H1 (cell line): ENCODE measurements around the gene HTR3E. TPM values are rescaled to one million over a fixed set of nuclear protein-coding genes. Genes with fewer than 3 reads are reported as not detected.

Experiments used
- CTCF ChIA-PET: fragments of 300-600 bp; sonication (Branson Sonifier 250); formaldehyde crosslinking; loops from one replicate; lab custom pipeline; 2021; ENCODE audit not compliant: partially characterized antibody; lab: Charles Lee
- POLR2A ChIA-PET: fragments of 300-600 bp; sonication (Branson Sonifier 250); formaldehyde crosslinking; loops from one replicate; lab custom pipeline; 2021; ENCODE audit warnings: inconsistent platforms; ENCODE audit not compliant: partially characterized antibody; lab: Charles Lee
- DNase-seq, 2 experiments: peaks; one replicate each; pipeline versions ENCODE4 v3.0.0 to v3.0.0-alpha.2; 2010 to 2022; ENCODE audit warnings: low spot score in 2 of 2, low read depth in 1 of 2, mixed read lengths in 1 of 2
- FAIRE-seq: peaks from 2 replicates; lab custom pipeline; 2011; peaks lifted over from hg19 to GRCh38; lab: Jason Lieb, UNC
- H2AFZ ChIP-seq: 2 replicates; pipeline ENCODE4 v1.8.1; 2012; ENCODE audit warnings: low read length, inconsistent platforms
- H2AK5ac ChIP-seq: 2 replicates; pipeline ENCODE4 v1.6.1; 2013; ENCODE audit warnings: low read depth, low read length
- H2BK120ac ChIP-seq: replicated peaks from 2 replicates; pipeline ENCODE3; 2013; ENCODE audit warnings: low read depth, low read length, inconsistent platforms
- H2BK12ac ChIP-seq: 2 replicates; pipeline ENCODE4 v1.6.1; 2013; ENCODE audit warnings: low read depth, low read length
- H2BK15ac ChIP-seq: 2 replicates; pipeline ENCODE4 v1.6.1; 2013; ENCODE audit warnings: low read length
- H2BK20ac ChIP-seq: 2 replicates; pipeline ENCODE4 v1.6.1; 2013; ENCODE audit warnings: low read length
- H2BK5ac ChIP-seq: 2 replicates; pipeline ENCODE4 v1.6.1; 2013; ENCODE audit warnings: low read depth, low read length
- H3K14ac ChIP-seq: 2 replicates; pipeline ENCODE4 v1.6.1; 2013; ENCODE audit warnings: inconsistent platforms; ENCODE audit not compliant: insufficient read length
- H3K18ac ChIP-seq: 2 replicates; pipeline ENCODE4 v1.6.1; 2013; ENCODE audit warnings: low read length; ENCODE audit errors: extremely low read depth
- H3K23ac ChIP-seq: 2 replicates; pipeline ENCODE4 v1.6.1; 2013; ENCODE audit warnings: inconsistent platforms; ENCODE audit not compliant: insufficient read length
- H3K23me2 ChIP-seq: 2 replicates; pipeline ENCODE4 v1.6.1; 2013; ENCODE audit warnings: low read depth, low read length
- H3K27ac ChIP-seq: 2 replicates; pipeline ENCODE4 v1.6.1; 2011; ENCODE audit warnings: low read depth, low read length, inconsistent platforms
- H3K27me3 ChIP-seq, 4 experiments: replicated peaks in 1 of 4; 1 replicate in 1 of 4; 2 replicates in 3 of 4; pipeline versions ENCODE4 v1.6.1 to v1.8.1; 2011 to 2013; ENCODE audit warnings: low read length in 3 of 4, mild to moderate bottlenecking in 3 of 4, inconsistent platforms in 2 of 4, mixed read lengths in 2 of 4, moderate library complexity in 1 of 4; ENCODE audit not compliant: control insufficient read depth in 3 of 4, insufficient read depth in 3 of 4; ENCODE audit errors: extremely low read depth in 1 of 4
- H3K36me3 ChIP-seq, 4 experiments: 2 replicates each; pipeline versions ENCODE4 v1.6.1 to v1.8.1; 2011 to 2013; ENCODE audit warnings: mild to moderate bottlenecking in 4 of 4, low read length in 3 of 4, moderate library complexity in 2 of 4, control low read depth in 1 of 4, inconsistent platforms in 1 of 4; ENCODE audit not compliant: insufficient read depth in 4 of 4, control insufficient read depth in 2 of 4
- H3K4ac ChIP-seq: replicated peaks from 2 replicates; pipeline ENCODE3; 2013; ENCODE audit warnings: low read length, low read depth, mixed read lengths, inconsistent platforms; ENCODE audit not compliant: insufficient read length
- H3K4me1 ChIP-seq, 4 experiments: replicated peaks in 1 of 4; 1 replicate in 1 of 4; 2 replicates in 3 of 4; pipeline versions ENCODE4 v1.6.1 to v1.8.1; 2011 to 2013; ENCODE audit warnings: low read length in 3 of 4, inconsistent platforms in 2 of 4, mixed read lengths in 1 of 4; ENCODE audit not compliant: insufficient read depth in 4 of 4, control insufficient read depth in 3 of 4
- H3K4me2 ChIP-seq, 2 experiments: 2 replicates each; pipeline versions ENCODE4 v1.6.1 to v1.8.1; 2011 to 2013; ENCODE audit warnings: low read depth in 2 of 2, low read length in 2 of 2, control low read depth in 1 of 2, inconsistent platforms in 1 of 2, mild to moderate bottlenecking in 1 of 2; ENCODE audit not compliant: insufficient read depth in 1 of 2
- H3K4me3 ChIP-seq, 4 experiments: fragments of 200-600, 300-600 bp in 1 of 4; sonication (generic), shearing (Covaris generic), sonication (Bioruptor Twin) in 1 of 4; 2 replicates each; pipeline versions ENCODE4 v1.5.1 to v1.8.1; 2011 to 2016; ENCODE audit warnings: low read length in 4 of 4, low read depth in 3 of 4, control low read depth in 2 of 4, inconsistent platforms in 2 of 4, mild to moderate bottlenecking in 2 of 4, mixed read lengths in 1 of 4, moderate library complexity in 1 of 4; ENCODE audit not compliant: insufficient read depth in 2 of 4; ENCODE audit errors: extremely low read depth in 1 of 4
- H3K56ac ChIP-seq: replicated peaks from 2 replicates; pipeline ENCODE3; 2013; ENCODE audit warnings: low read depth, mild to moderate bottlenecking, mixed read lengths, low read length, inconsistent platforms; ENCODE audit not compliant: insufficient read length
- H3K79me1 ChIP-seq: 2 replicates; pipeline ENCODE4 v1.6.1; 2013; ENCODE audit warnings: low read depth, low read length, control low read depth
- H3K79me2 ChIP-seq, 2 experiments: 2 replicates each; pipeline versions ENCODE4 v1.6.1 to v1.8.1; 2012 to 2013; ENCODE audit warnings: low read length in 2 of 2, mild to moderate bottlenecking in 2 of 2, inconsistent platforms in 1 of 2; ENCODE audit not compliant: insufficient read depth in 2 of 2, control insufficient read depth in 1 of 2
- H3K9ac ChIP-seq, 4 experiments: replicated peaks in 1 of 4; 1 replicate in 1 of 4; 2 replicates in 3 of 4; pipeline versions ENCODE4 v1.6.1 to v1.8.1; 2011 to 2013; ENCODE audit warnings: low read depth in 3 of 4, low read length in 3 of 4, control low read depth in 2 of 4, mild to moderate bottlenecking in 2 of 4, moderate library complexity in 2 of 4, inconsistent platforms in 1 of 4; ENCODE audit errors: extremely low read depth in 1 of 4
- H3K9me3 ChIP-seq, 2 experiments: 2 replicates each; pipeline versions ENCODE4 v1.6.1 to v1.8.1; 2012 to 2013; ENCODE audit warnings: mild to moderate bottlenecking in 2 of 2, moderate library complexity in 2 of 2, control low read depth in 1 of 2, inconsistent platforms in 1 of 2, low read depth in 1 of 2, low read length in 1 of 2, mixed read lengths in 1 of 2; ENCODE audit not compliant: insufficient read depth in 2 of 2
- H4K20me1 ChIP-seq, 2 experiments: replicated peaks in 1 of 2; 2 replicates each; pipeline versions ENCODE3 to v1.8.1; 2011 to 2013; ENCODE audit warnings: inconsistent platforms in 2 of 2, low read length in 2 of 2, mild to moderate bottlenecking in 1 of 2; ENCODE audit not compliant: insufficient read depth in 2 of 2, control insufficient read depth in 1 of 2
- H4K5ac ChIP-seq: 2 replicates; pipeline ENCODE4 v1.6.1; 2013; ENCODE audit warnings: low read length, low read depth, mixed read lengths, inconsistent platforms; ENCODE audit not compliant: insufficient read length
- H4K8ac ChIP-seq: 2 replicates; pipeline ENCODE4 v1.8.0; 2013; ENCODE audit warnings: mild to moderate bottlenecking, moderate library complexity, low read length, inconsistent platforms; ENCODE audit not compliant: insufficient read depth; ENCODE audit errors: extremely low read depth
- H4K91ac ChIP-seq: replicated peaks from 2 replicates; pipeline ENCODE3; 2013; ENCODE audit warnings: low read length, mixed read lengths, inconsistent platforms; ENCODE audit not compliant: insufficient read length
- RFX5 ChIP-seq: IDR thresholded peaks from 2 replicates; pipeline ENCODE4 v1.6.1; 2011; ENCODE audit warnings: low read depth, low read length, improper control_type of control experiment, borderline replicate concordance
- TBP ChIP-seq: IDR thresholded peaks from 2 replicates; pipeline ENCODE4 v1.6.1; 2011; ENCODE audit warnings: low read depth, low read length, improper control_type of control experiment
- WGBS, 2 experiments: shearing (Covaris generic) in 1 of 2; methylation state at CpG; one replicate each; pipeline versions ENCODE4 v1.1.6 to v1.1.7; 2013 to 2015; ENCODE audit warnings: low lambda C conversion rate in 2 of 2, mixed read lengths in 2 of 2, inconsistent platforms in 1 of 2, low coverage in 1 of 2, missing lambda C conversion rate in 1 of 2; ENCODE audit not compliant: insufficient replicate concordance in 2 of 2, insufficient coverage in 1 of 2, insufficient read length in 1 of 2; ENCODE audit errors: extremely low coverage in 1 of 2, missing lambda C conversion rate in 1 of 2; 5-methylcytosine and 5-hydroxymethylcytosine counted together
- polyA plus RNA-seq, 7 experiments: library from polyadenylated mRNA; depleted of rRNA in 3 of 7; stranded (reverse) in 5 of 7; unstranded in 2 of 7; fragments of >200 nt in 5 of 7; fragments of 200-250 nt in 2 of 7; gene quantifications; 1 replicate in 5 of 7; 2 replicates in 1 of 7; 4 replicates in 1 of 7; pipeline versions ENCODE4 v1.2.1 to v1.2.3, GENCODE V29; 2011 to 2013; ENCODE audit warnings: missing spikeins in 2 of 7, mixed read lengths in 2 of 7
- total RNA-seq: library from RNA; stranded (reverse); fragmentation: NEBNext Ultra II Directional; extraction: Animal tissue kit (Norgen Biotek cat#: 25700); gene quantifications from 2 replicates; pipeline ENCODE4 v1.2.1, GENCODE V29; 2021

Gene HTR3E
- total and polyA plus RNA-seq, 2 of the 8 experiments (the other 6 are each of a cell fraction or from before 2014, with no cell fraction given): not detected

DNA sequence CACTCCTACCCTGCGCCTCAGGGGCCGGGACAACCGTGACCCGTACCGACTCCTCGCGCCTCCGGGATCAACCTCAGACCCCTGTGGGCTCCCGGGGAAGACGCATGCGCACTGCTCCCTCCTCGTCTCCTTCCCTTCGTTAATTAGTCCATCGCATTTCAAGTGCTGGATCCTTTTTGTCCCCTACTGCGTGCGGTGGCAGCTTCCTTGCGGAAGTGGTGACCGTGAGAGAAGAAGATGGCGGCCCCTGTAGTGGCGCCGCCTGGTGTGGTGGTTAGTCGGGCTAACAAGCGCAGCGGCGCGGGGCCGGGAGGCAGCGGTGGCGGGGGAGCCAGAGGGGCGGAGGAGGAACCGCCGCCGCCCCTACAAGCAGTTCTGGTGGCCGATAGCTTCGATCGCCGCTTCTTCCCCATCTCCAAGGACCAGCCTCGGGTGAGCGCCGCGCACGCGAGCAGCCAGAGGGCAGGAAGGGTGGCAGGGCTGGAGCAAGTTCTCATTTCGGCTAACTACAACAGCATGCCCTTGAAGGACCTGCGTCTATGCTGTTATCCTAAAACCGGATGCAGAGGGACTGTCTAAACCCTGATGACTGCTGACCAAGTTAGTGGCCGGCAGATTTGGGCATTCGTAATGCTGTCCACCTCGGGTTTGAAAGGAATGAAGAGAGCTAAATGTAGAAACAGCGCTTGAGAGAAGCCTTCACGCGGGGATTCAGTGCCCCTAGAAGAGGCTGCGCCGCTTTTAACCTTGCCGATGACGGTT is 38.5 kb downstream of the HTR3E start, which contains the start of gene EIF2B5:
Gene EIF2B5 (plus strand): TSS at position 210 of the 762 bp plus-strand sequence. CDS start 28 bp downstream, at position 238.
- Histone ChIP-seq H3K9ac (peak within 1 kb of the TSS; percentile 75 to 92 (median 81)), H3K27me3 (no peaks in the 10 kb centered on the region), H3K9me3 (no peaks in the 10 kb centered on the region), H3K4me2 (peak within 1 kb of the TSS; percentile 89 to 99), H3K23ac (no peak within 1 kb of the TSS), H2BK15ac (peak within 1 kb of the TSS; percentile 37; the same call in 1 of the 2 replicates), H2BK120ac (no peak within 1 kb of the TSS), H2AFZ (peak within 1 kb of the TSS; percentile 81), H3K14ac (no peak within 1 kb of the TSS), H2BK5ac (peak within 1 kb of the TSS; percentile 82), H3K4me3 (peak within 1 kb of the TSS; percentile 82 to 98 (median 88)), H3K56ac (no peak within 1 kb of the TSS), H4K20me1 (peaks cover 0 to 2% of the 10 kb centered on the region in 2 experiments), H3K36me3 (peaks cover 0 to 5% (median 1%) of the 10 kb centered on the region in 4 experiments; a peak in 3 of 8 replicates), H4K91ac (peak within 1 kb of the TSS; percentile 29), H3K79me1 (no peaks in the 10 kb centered on the region; the same call in 1 of the 2 replicates), H3K79me2 (peaks cover 0 to 35% of the 10 kb centered on the region in 2 experiments; a peak in 3 of 4 replicates), H3K27ac (peak within 1 kb of the TSS; percentile 32; the same call in 1 of the 2 replicates), H3K18ac (peak within 1 kb of the TSS; percentile 79), H2AK5ac (no peak within 1 kb of the TSS), H2BK20ac (no peak within 1 kb of the TSS), H2BK12ac (peak within 1 kb of the TSS; percentile 53; the same call in 1 of the 2 replicates), H3K23me2 (peaks cover 18% of the 10 kb centered on the region), H4K8ac (peak within 1 kb of the TSS; percentile 88; the same call in 1 of the 2 replicates), H4K5ac (peak within 1 kb of the TSS; percentile 69), H3K4ac (no peak within 1 kb of the TSS), H3K4me1 (peaks cover 2 to 9% (median 3%) of the 10 kb centered on the region in 4 experiments; a peak in 4 of 7 replicates)
- DNase-seq: peak; percentile 66 to 90
- CTCF ChIA-PET: interaction anchor here (0.7 to 3.0 kb wide), 7 partner anchors 10 to 242 kb away, joined by 3 to 25 read pairs (median 4); no protein-coding TSS in a partner anchor
- POLR2A ChIA-PET: interaction anchor here (0.6 to 3.1 kb wide), 15 partner anchors 10 to 245 kb away, joined by 3 to 26 read pairs (median 4); partner anchors contain the start of genes ABCF3, CAMK2N2, CHRD and DVL3
- no peak for FAIRE-seq
- WGBS, 2 experiments: 1% methylated on average over 41 of the region's 56 CpGs; no CpG with 5 or more reads in 1 of the 2 experiments
- TF ChIP-seq RFX5: no peak
- TF ChIP-seq TBP: peak; percentile 82
